Peyer's patch (tissue), 4 donors: ENCODE measurements around the gene CACNA1I. TPM values are rescaled to one million over a fixed set of nuclear protein-coding genes. Genes with fewer than 3 reads are reported as not detected.
A peak's percentile ranks its signal among the peaks of the same experiment; 100 is the strongest.

ENCODE experiments used
- DNase-seq, 3 donors: peaks; one replicate each; pipeline ENCODE4 v3.0.0-alpha.2; 2017 to 2019
- H3K27ac ChIP-seq, 4 donors: fragments of 200-600 bp; sonication (generic); one replicate each; pipeline ENCODE4 v1.5.1; 2016 to 2019
- H3K27me3 ChIP-seq, 2 donors: fragments of 200-600 bp; sonication (generic); one replicate each; pipeline ENCODE4 v1.5.1; 2019
- H3K36me3 ChIP-seq, 3 donors: fragments of 200-600 bp; sonication (generic); one replicate each; pipeline ENCODE4 v1.5.1; 2016 to 2019
- H3K4me1 ChIP-seq, 4 donors: fragments of 200-600 bp; sonication (generic); one replicate each; pipeline ENCODE4 v1.5.1; 2016 to 2019
- H3K4me3 ChIP-seq, 4 donors: fragments of 200-600 bp; sonication (generic); 1 replicate in 3 of 4; 2 replicates in 1 of 4; pipeline ENCODE4 v1.5.1; 2016 to 2019; ENCODE audit warnings: mild to moderate bottlenecking in 1 of 4
- H3K9me3 ChIP-seq, 4 donors: fragments of 200-600 bp; sonication (generic); one replicate each; pipeline ENCODE4 v1.5.1; 2016 to 2019; ENCODE audit warnings: mild to moderate bottlenecking in 1 of 4
- CTCF ChIP-seq, 6 experiments: fragments of 450-650 bp in 4 of 6; fragments of 200-600 bp in 2 of 6; sonication (generic) in 1 of 6; IDR thresholded peaks; one replicate each; pipeline ENCODE4 v1.5.1; 2017 to 2019; ENCODE audit warnings: antibody characterized with exemption in 6 of 6, mild to moderate bottlenecking in 3 of 6, moderate library complexity in 1 of 6
- POLR2A ChIP-seq, 2 donors: fragments of 450-650 bp; IDR thresholded peaks; one replicate each; pipeline ENCODE4 v1.5.1; 2017; ENCODE audit warnings: antibody characterized with exemption in 2 of 2, mild to moderate bottlenecking in 2 of 2, moderate library complexity in 2 of 2
- total RNA-seq, 4 donors: library from RNA; depleted of rRNA; stranded (reverse); fragments of >200 nt; gene quantifications; one replicate each; pipeline ENCODE4 v1.1.0, GENCODE V29; 2016

The CACNA1I gene
- total RNA-seq, 4 donors from 2014 or later, result 0.95 to 6.6 (median 1.6) TPM

GRCh38 chr22:39537975-39538374, 32.6 kb upstream of the CACNA1I start:
- no peaks in the 10 kb centered on the region for H3K36me3 ChIP-seq
- no peaks in the 10 kb centered on the region for H3K9me3 ChIP-seq
- TF ChIP-seq POLR2A (IDR thresholded peaks at IDR 0.05) (no peak), CTCF (IDR thresholded peaks at IDR 0.05) (no peak)
- no peak overlapping the region for H3K27ac ChIP-seq
- H3K4me1 ChIP-seq, result peaks cover 0 to 15% (median 6%) of the 10 kb centered on the region in 4 donors
- no peak for DNase-seq
- H3K27me3 ChIP-seq, result no peaks in the 10 kb centered on the region
- no peak overlapping the region for H3K4me3 ChIP-seq

- H3K4me1 ChIP-seq, result no peaks in the 10 kb centered on the region
- peak in 2 of 3 donors; percentile 35 to 50 for DNase-seq
- TF ChIP-seq POLR2A (IDR thresholded peaks at IDR 0.05), result no peak
- peak in 4 of 6 experiments; percentile 11 to 24 (median 16) for TF ChIP-seq CTCF (IDR thresholded peaks at IDR 0.05)
Measured at GRCh38 chr22:39543095-39543494, 27.5 kb upstream of the CACNA1I start.

GRCh38 chr22:39545386-39546365, 24.9 kb upstream of the CACNA1I start:
- Histone ChIP-seq H3K36me3 (no peaks in the 10 kb centered on the region), H3K27ac (no peak overlapping the region), H3K9me3 (no peaks in the 10 kb centered on the region), H3K4me1 (no peaks in the 10 kb centered on the region), H3K4me3 (no peak overlapping the region), H3K27me3 (no peaks in the 10 kb centered on the region)
- TF ChIP-seq POLR2A (IDR thresholded peaks at IDR 0.05) (no peak), CTCF (IDR thresholded peaks at IDR 0.05) (no peak)
- peak in 2 of 3 donors; percentile 64 to 74 for DNase-seq

More at GRCh38 chr22:39543095-39543494, 27.5 kb upstream of the CACNA1I start:
- Histone ChIP-seq H3K27ac (no peak overlapping the region), H3K4me3 (no peak overlapping the region), H3K9me3 (no peaks in the 10 kb centered on the region), H3K27me3 (no peaks in the 10 kb centered on the region), H3K36me3 (no peaks in the 10 kb centered on the region)

- H3K4me3 ChIP-seq, result no peak overlapping the region
- H3K27me3 ChIP-seq, result no peaks in the 10 kb centered on the region
- no peak for DNase-seq
- TF ChIP-seq POLR2A (IDR thresholded peaks at IDR 0.05) (no peak), CTCF (IDR thresholded peaks at IDR 0.05) (no peak)
- H3K4me1 ChIP-seq, result no peaks in the 10 kb centered on the region
- no peaks in the 10 kb centered on the region for H3K9me3 ChIP-seq
- no peaks in the 10 kb centered on the region for H3K36me3 ChIP-seq
- H3K27ac ChIP-seq, result no peak overlapping the region
Measured at GRCh38 chr22:39546889-39547586, 23.5 kb upstream of the CACNA1I start.

GRCh38 chr22:39547587-39547947, 23.0 kb upstream of the CACNA1I start:
- H3K27ac ChIP-seq, result no peak overlapping the region
- TF ChIP-seq CTCF (IDR thresholded peaks at IDR 0.05) (no peak), POLR2A (IDR thresholded peaks at IDR 0.05) (no peak)
- no peak overlapping the region for H3K4me3 ChIP-seq
- DNase-seq, result no peak
- no peaks in the 10 kb centered on the region for H3K36me3 ChIP-seq
- no peaks in the 10 kb centered on the region for H3K9me3 ChIP-seq
- H3K27me3 ChIP-seq, result no peaks in the 10 kb centered on the region
- no peaks in the 10 kb centered on the region for H3K4me1 ChIP-seq
